ENCODE results near the gene TM7SF2.

DNA sequence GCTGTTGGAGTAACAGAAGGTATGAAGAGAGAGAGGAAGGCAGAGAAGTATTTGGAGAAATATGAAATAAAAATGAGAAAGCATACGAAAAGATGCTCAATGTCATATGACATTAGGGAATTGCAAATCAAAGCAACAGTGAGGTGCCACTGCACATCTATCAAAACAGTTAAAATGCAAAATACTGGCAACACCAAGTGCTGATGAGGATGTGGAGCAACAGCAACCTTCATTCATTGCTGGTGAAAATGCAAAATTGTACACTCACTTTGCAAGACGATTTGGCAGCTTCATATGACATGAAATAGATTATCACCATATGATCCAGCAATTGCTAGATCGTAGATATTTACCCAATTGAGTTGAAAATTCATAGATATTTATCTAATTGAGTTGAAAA lies 49.0 kb downstream of the TM7SF2 start:
- TF ChIP-seq TAF1 (IDR thresholded peaks at IDR 0.05; ENCODE audit: borderline replicate concordance, insufficient read depth, low read length), result no peak
- TF ChIP-seq POLR2AphosphoS5 (IDR thresholded peaks at IDR 0.05; ENCODE audit: low read depth, low read length), result no peak
- TF ChIP-seq, protein P1, sequence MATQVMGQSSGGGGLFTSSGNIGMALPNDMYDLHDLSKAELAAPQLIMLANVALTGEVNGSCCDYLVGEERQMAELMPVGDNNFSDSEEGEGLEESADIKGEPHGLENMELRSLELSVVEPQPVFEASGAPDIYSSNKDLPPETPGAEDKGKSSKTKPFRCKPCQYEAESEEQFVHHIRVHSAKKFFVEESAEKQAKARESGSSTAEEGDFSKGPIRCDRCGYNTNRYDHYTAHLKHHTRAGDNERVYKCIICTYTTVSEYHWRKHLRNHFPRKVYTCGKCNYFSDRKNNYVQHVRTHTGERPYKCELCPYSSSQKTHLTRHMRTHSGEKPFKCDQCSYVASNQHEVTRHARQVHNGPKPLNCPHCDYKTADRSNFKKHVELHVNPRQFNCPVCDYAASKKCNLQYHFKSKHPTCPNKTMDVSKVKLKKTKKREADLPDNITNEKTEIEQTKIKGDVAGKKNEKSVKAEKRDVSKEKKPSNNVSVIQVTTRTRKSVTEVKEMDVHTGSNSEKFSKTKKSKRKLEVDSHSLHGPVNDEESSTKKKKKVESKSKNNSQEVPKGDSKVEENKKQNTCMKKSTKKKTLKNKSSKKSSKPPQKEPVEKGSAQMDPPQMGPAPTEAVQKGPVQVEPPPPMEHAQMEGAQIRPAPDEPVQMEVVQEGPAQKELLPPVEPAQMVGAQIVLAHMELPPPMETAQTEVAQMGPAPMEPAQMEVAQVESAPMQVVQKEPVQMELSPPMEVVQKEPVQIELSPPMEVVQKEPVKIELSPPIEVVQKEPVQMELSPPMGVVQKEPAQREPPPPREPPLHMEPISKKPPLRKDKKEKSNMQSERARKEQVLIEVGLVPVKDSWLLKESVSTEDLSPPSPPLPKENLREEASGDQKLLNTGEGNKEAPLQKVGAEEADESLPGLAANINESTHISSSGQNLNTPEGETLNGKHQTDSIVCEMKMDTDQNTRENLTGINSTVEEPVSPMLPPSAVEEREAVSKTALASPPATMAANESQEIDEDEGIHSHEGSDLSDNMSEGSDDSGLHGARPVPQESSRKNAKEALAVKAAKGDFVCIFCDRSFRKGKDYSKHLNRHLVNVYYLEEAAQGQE (IDR thresholded peaks at IDR 0.05; ENCODE audit: insufficient read depth in 1 of 2, low read depth in 2 of 2, low read length in 2 of 2), result no peak
- TF ChIP-seq SIN3A (IDR thresholded peaks at IDR 0.05; ENCODE audit: borderline replicate concordance, insufficient read depth, low read length), result no peak

Measured in PFSK-1 (cell line).